CD4-positive, alpha-beta T cell (primary cell): ENCODE data around the gene BBS4. TPM values are rescaled to one million over a fixed set of nuclear protein-coding genes. Genes with fewer than 3 reads are reported as not detected.
"Not testable (repeated sequence)": the region's sequence is repeated elsewhere in the genome, so short reads cannot be mapped to it uniquely, and the experiment has no call there.

Source experiments
- ATAC-seq: fragments of 200-7000 bp; cut with Tn5 transposase; one replicate; pipeline ENCODE4 v1.10.0; 2022; ENCODE audit warnings: mild to moderate bottlenecking; ENCODE audit not compliant: poor library complexity
- CTCF ChIA-PET: fragments of 350-600 bp; sonication (Branson Sonifier 250); formaldehyde crosslinking; loops from one replicate; lab custom pipeline; 2021; ENCODE audit warnings: antibody characterized with exemption, inconsistent platforms; lab: Charles Lee
- POLR2A ChIA-PET: fragments of 350-600 bp; sonication (Branson Sonifier 250); formaldehyde crosslinking; loops from one replicate; lab custom pipeline; 2021; ENCODE audit warnings: antibody characterized with exemption, inconsistent platforms; lab: Charles Lee
- DNase-seq, 14 experiments: peaks; one replicate each; pipeline ENCODE4 v3.0.0-alpha.2; 2013 to 2020; ENCODE audit warnings: mixed read lengths in 2 of 14
- H3K27ac ChIP-seq, 2 donors: one replicate each; pipeline versions ENCODE4 v1.5.1 to v1.7.0; 2013; ENCODE audit warnings: low read length in 2 of 2, low read depth in 1 of 2, mild to moderate bottlenecking in 1 of 2
- H3K27me3 ChIP-seq, 2 experiments: 1 replicate in 1 of 2; 2 replicates in 1 of 2; pipeline versions ENCODE4 v1.6.1 to v1.7.0; 2013; ENCODE audit warnings: low read length in 2 of 2, control low read depth in 1 of 2, mild to moderate bottlenecking in 1 of 2, moderate library complexity in 1 of 2; ENCODE audit not compliant: insufficient read depth in 2 of 2, control insufficient read depth in 1 of 2
- H3K36me3 ChIP-seq: one replicate; pipeline ENCODE4 v1.6.1; 2013; ENCODE audit warnings: low read length, control low read depth; ENCODE audit not compliant: insufficient read depth
- H3K4me1 ChIP-seq: one replicate; pipeline ENCODE4 v1.6.1; 2013; ENCODE audit warnings: low read length, control low read depth; ENCODE audit not compliant: insufficient read depth
- H3K4me3 ChIP-seq: one replicate; pipeline ENCODE4 v1.5.1; 2013; ENCODE audit warnings: mild to moderate bottlenecking, low read length, moderate library complexity
- H3K9me3 ChIP-seq, 2 experiments: 1 replicate in 1 of 2; 2 replicates in 1 of 2; pipeline versions ENCODE4 v1.6.1 to v1.7.0; 2013; ENCODE audit warnings: low read length in 2 of 2, mild to moderate bottlenecking in 2 of 2, control low read depth in 1 of 2, moderate library complexity in 1 of 2; ENCODE audit not compliant: control insufficient read depth in 1 of 2, insufficient read depth in 1 of 2
- H3K27ac Mint-ChIP-seq: one replicate; pipeline ENCODE4 v1.8.0; 2020; ENCODE audit warnings: mixed read lengths
- H3K27me3 Mint-ChIP-seq: one replicate; pipeline ENCODE4 v1.8.0; 2021; ENCODE audit warnings: mixed read lengths
- H3K36me3 Mint-ChIP-seq: one replicate; pipeline ENCODE4 v1.8.0; 2021; ENCODE audit warnings: low read depth, mixed read lengths
- H3K4me1 Mint-ChIP-seq: one replicate; pipeline ENCODE4 v1.8.0; 2021; ENCODE audit warnings: low read depth, mixed read lengths
- H3K4me3 Mint-ChIP-seq: one replicate; pipeline ENCODE4 v1.8.0; 2020; ENCODE audit warnings: mild to moderate bottlenecking, mixed read lengths
- H3K9me3 Mint-ChIP-seq: one replicate; pipeline ENCODE4 v1.8.0; 2020; ENCODE audit warnings: mixed read lengths
- intact Hi-C, 2 experiments: fragments of 100-400 bp; cut with DNase I in 1 of 2; cut with micrococcal nuclease in 1 of 2; formaldehyde crosslinking; loops; one replicate each; pipeline versions ENCODE4 v1.15.1 to v1.9.0; 2023 to 2025; cut with DNase I, micrococcal nuclease
- total RNA-seq, 174 experiments: library from RNA in 2 of 174; stranded (reverse) in 2 of 174; gene quantifications; one replicate each; pipeline ENCODE4 v1.2.3 and lab custom pipeline; 2021 to 2026
- TF ChIP-seq, protein P1 (sequence below): fragments of 200-600 bp; IDR thresholded peaks from one replicate; pipeline ENCODE4 v1.8.0; 2022; ENCODE audit warnings: antibody characterized with exemption, mild to moderate bottlenecking

BBS4 gene
- total RNA-seq, 2 experiments from 2014 or later, result 8.6 to 12.8 TPM

DNA sequence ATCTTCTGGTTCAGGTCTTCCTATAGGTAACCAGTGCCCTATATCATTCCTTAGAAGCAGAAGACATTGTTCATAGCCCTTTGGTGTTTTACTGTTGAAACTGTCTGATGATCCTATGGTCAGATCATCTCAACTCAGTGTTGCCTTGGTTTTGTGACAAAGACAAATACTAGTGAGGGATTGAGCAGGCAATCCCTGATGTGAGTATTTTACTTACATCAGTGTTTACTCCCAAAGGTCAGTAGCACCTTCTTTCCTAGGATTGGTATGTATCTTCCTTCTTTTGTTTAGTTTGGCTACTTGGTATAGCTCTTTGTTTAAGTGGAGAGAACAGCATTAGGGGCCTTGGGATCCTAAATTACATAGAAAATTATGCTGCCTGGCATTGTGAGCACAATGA is 41.1 kb downstream of the BBS4 start:
- ChIA-PET POLR2A (interaction anchor here (0.9 kb wide), 1 partner anchor 13 kb away, joined by 3 read pairs; no protein-coding TSS in a partner anchor), CTCF (no interaction called here)
- Mint-ChIP-seq H3K27ac (no peak overlapping the region), H3K36me3 (peaks cover 54% of the 10 kb centered on the region), H3K4me1 (no peaks in the 10 kb centered on the region), H3K9me3 (no peaks in the 10 kb centered on the region), H3K4me3 (no peak overlapping the region), H3K27me3 (no peaks in the 10 kb centered on the region)
- Histone ChIP-seq H3K4me3 (no peak overlapping the region), H3K4me1 (no peaks in the 10 kb centered on the region), H3K36me3 (peaks cover 14% of the 10 kb centered on the region), H3K9me3 (no peaks in the 10 kb centered on the region), H3K27ac (no peak overlapping the region), H3K27me3 (no peaks in the 10 kb centered on the region)
- no peak for DNase-seq
- intact Hi-C loops, result no loop called here
- TF ChIP-seq, protein P1, sequence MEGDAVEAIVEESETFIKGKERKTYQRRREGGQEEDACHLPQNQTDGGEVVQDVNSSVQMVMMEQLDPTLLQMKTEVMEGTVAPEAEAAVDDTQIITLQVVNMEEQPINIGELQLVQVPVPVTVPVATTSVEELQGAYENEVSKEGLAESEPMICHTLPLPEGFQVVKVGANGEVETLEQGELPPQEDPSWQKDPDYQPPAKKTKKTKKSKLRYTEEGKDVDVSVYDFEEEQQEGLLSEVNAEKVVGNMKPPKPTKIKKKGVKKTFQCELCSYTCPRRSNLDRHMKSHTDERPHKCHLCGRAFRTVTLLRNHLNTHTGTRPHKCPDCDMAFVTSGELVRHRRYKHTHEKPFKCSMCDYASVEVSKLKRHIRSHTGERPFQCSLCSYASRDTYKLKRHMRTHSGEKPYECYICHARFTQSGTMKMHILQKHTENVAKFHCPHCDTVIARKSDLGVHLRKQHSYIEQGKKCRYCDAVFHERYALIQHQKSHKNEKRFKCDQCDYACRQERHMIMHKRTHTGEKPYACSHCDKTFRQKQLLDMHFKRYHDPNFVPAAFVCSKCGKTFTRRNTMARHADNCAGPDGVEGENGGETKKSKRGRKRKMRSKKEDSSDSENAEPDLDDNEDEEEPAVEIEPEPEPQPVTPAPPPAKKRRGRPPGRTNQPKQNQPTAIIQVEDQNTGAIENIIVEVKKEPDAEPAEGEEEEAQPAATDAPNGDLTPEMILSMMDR, result no peak
- no peak for ATAC-seq

DNA sequence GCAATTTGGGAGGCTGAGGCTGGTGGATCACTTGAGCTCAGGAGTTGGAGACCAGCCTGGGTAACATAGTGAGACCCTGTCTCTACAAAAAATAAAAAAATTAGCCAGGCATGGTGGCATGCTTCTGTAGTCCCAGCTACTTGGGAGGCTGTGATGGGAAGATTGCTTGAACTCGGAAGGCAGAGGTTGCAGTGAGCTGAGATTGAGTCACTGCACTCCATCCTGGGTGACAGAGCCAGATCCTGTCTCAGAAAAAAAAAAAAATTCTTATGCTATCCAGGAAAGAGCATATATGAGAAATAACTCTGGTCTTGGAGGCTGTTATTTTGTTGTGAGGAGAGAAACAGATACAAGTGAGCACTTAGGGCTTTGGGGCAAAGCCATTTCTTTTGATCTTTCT is 42.2 kb downstream of the BBS4 start:
- H3K27me3 Mint-ChIP-seq, H3K9me3 Mint-ChIP-seq, ATAC-seq, H3K4me1 Mint-ChIP-seq, H3K4me3 Mint-ChIP-seq, H3K27ac ChIP-seq, H3K9me3 ChIP-seq, DNase-seq, H3K4me3 ChIP-seq, H3K4me1 ChIP-seq, H3K27me3 ChIP-seq, intact Hi-C loops, POLR2A ChIA-PET, H3K27ac Mint-ChIP-seq: not testable (repeated sequence)
- peaks cover 59% of the 10 kb centered on the region for H3K36me3 Mint-ChIP-seq
- peaks cover 14% of the 10 kb centered on the region for H3K36me3 ChIP-seq
- CTCF ChIA-PET, result interaction anchor here (0.9 kb wide), 1 partner anchor 186 kb away, joined by 3 read pairs; no protein-coding TSS in a partner anchor

DNA sequence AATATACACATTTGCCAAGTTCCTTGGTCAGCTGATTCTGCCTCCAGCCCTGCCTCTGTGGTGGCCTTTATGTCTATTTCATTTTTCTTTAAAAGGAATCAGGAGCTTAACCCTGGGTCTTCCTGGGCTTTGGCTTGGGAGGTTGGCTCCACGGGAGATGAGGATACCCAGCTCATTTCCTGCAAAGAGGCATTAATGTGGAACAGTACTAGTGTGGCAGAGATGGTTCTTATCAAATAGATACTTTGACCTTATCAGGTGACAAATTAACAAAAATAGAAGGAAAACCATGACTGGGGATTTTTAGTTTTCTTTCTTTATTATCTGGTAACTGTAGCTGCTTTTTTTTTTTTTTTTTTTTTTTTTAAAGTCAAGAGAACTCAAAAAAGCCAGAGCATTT is 42.8 kb downstream of the BBS4 start:
- Histone ChIP-seq H3K27ac (no peak overlapping the region), H3K9me3 (no peaks in the 10 kb centered on the region), H3K36me3 (peaks cover 14% of the 10 kb centered on the region), H3K4me1 (no peaks in the 10 kb centered on the region), H3K4me3 (no peak overlapping the region), H3K27me3 (no peaks in the 10 kb centered on the region)
- H3K4me3 Mint-ChIP-seq, result no peak overlapping the region
- ChIA-PET CTCF (interaction anchor here (0.9 kb wide), 1 partner anchor 186 kb away, joined by 3 read pairs; no protein-coding TSS in a partner anchor), POLR2A (no interaction called here)
- DNase-seq (no peak), ATAC-seq (no peak)
- no peaks in the 10 kb centered on the region for H3K9me3 Mint-ChIP-seq
- H3K4me1 Mint-ChIP-seq, result peaks cover 5% of the 10 kb centered on the region
- peaks cover 58% of the 10 kb centered on the region for H3K36me3 Mint-ChIP-seq
- TF ChIP-seq, protein P1, result no peak
- intact Hi-C loops, result no loop called here
- H3K27ac Mint-ChIP-seq, result no peak overlapping the region
- H3K27me3 Mint-ChIP-seq, result no peaks in the 10 kb centered on the region

DNA sequence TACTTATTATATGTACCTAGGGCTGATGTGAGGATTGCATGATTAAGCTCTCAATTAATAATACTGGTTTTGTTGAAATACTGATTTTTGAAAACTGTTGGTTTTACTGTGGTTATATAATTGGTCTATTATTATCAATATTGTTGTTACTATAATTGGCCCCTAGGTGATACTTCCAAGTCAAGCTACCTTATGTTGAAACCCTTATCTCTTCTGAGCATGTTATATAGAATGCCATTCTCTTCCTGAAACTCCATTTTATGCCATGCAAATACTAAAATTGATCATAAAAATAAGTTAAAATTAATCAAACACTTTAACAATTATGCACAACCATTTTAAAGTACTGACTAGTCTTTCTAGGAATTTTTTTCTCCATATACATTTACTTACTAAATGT is 46.1 kb downstream of the BBS4 start:
- Histone ChIP-seq H3K27ac (no peak overlapping the region), H3K4me3 (no peak overlapping the region), H3K27me3 (no peaks in the 10 kb centered on the region), H3K9me3 (no peaks in the 10 kb centered on the region), H3K4me1 (no peaks in the 10 kb centered on the region), H3K36me3 (peaks cover 34% of the 10 kb centered on the region)
- intact Hi-C loops, result loop anchor here in 1 of 2 experiments (5.0 kb wide), 1 partner anchor 230 kb away; no protein-coding TSS in a partner anchor
- H3K4me1 Mint-ChIP-seq, result peaks cover 11% of the 10 kb centered on the region
- no peaks in the 10 kb centered on the region for H3K9me3 Mint-ChIP-seq
- H3K36me3 Mint-ChIP-seq, result peaks cover 77% of the 10 kb centered on the region
- TF ChIP-seq, protein P1, result no peak
- H3K27ac Mint-ChIP-seq, result no peak overlapping the region
- DNase-seq (no peak), ATAC-seq (no peak)
- H3K27me3 Mint-ChIP-seq, result no peaks in the 10 kb centered on the region
- CTCF ChIA-PET, result interaction anchor here (1.8 kb wide), 1 partner anchor 10 kb away, joined by 9 read pairs; no protein-coding TSS in a partner anchor
- POLR2A ChIA-PET, result no interaction called here
- H3K4me3 Mint-ChIP-seq, result no peak overlapping the region
